Endothelial cell of umbilical vein (primary cell): ENCODE results near the gene LPP. TPM values are rescaled to one million over a fixed set of nuclear protein-coding genes. Genes with fewer than 3 reads are reported as not detected.

ENCODE experiments used
- BruUV-seq: library from RNA; stranded (reverse); fragments of 400-500 nt; replicated peaks from 2 replicates; lab custom pipeline; 2021; lab: Mats Ljungman, UMichigan
- CTCF ChIA-PET: fragments of 300-600, 350-600 bp; sonication (Branson Sonifier 250); formaldehyde crosslinking; loops from one replicate; lab custom pipeline; 2021; ENCODE audit warnings: antibody characterized with exemption, inconsistent platforms; lab: Charles Lee
- POLR2A ChIA-PET: fragments of 300-600, 350-600 bp; sonication (Branson Sonifier 250); formaldehyde crosslinking; loops from one replicate; lab custom pipeline; 2021; ENCODE audit warnings: antibody characterized with exemption, inconsistent platforms; lab: Charles Lee
- DNase-seq: peaks from one replicate; pipeline ENCODE4 v3.0.0-alpha.2; 2011; ENCODE audit warnings: low read depth, low spot score
- FAIRE-seq: peaks from 2 replicates; lab custom pipeline; 2011; peaks lifted over from hg19 to GRCh38; lab: Jason Lieb, UNC
- H2AFZ ChIP-seq: 2 replicates; pipeline ENCODE4 v1.6.0; 2012; ENCODE audit warnings: low read depth, low read length, control low read depth, inconsistent platforms
- H3K27ac ChIP-seq: 2 replicates; pipeline ENCODE4 v1.5.1; 2011; ENCODE audit warnings: low read depth, mild to moderate bottlenecking, control low read depth, low read length, moderate library complexity; ENCODE audit not compliant: insufficient read depth
- H3K27me3 ChIP-seq, 2 experiments: 2 replicates each; pipeline versions ENCODE4 v1.6.0 to v1.6.1; 2011; ENCODE audit warnings: low read length in 2 of 2, mixed read lengths in 1 of 2; ENCODE audit not compliant: control insufficient read depth in 2 of 2, insufficient read depth in 2 of 2
- H3K36me3 ChIP-seq, 2 experiments: 2 replicates in 1 of 2; 3 replicates in 1 of 2; pipeline ENCODE4 v1.5.1; 2011; ENCODE audit warnings: low read length in 2 of 2, mild to moderate bottlenecking in 1 of 2, moderate library complexity in 1 of 2; ENCODE audit not compliant: control insufficient read depth in 2 of 2, insufficient read depth in 2 of 2; ENCODE audit errors: extremely low read depth in 1 of 2
- H3K4me1 ChIP-seq: 3 replicates; pipeline ENCODE4 v1.5.1; 2011; ENCODE audit warnings: mild to moderate bottlenecking, low read length; ENCODE audit not compliant: control insufficient read depth, insufficient read depth; ENCODE audit errors: extremely low read depth
- H3K4me2 ChIP-seq: 2 replicates; pipeline ENCODE4 v1.6.1; 2011; ENCODE audit warnings: low read length, control low read depth, mixed read lengths; ENCODE audit not compliant: insufficient read depth
- H3K4me3 ChIP-seq, 3 experiments: fragments of 200-600 bp in 1 of 3; sonication (generic), shearing (Covaris generic) in 1 of 3; replicated peaks in 1 of 3; 2 replicates each; pipeline ENCODE4 v1.5.1; 2011 to 2016; ENCODE audit warnings: control low read depth in 3 of 3, low read length in 3 of 3, mild to moderate bottlenecking in 2 of 3, inconsistent platforms in 1 of 3, low read depth in 1 of 3, moderate library complexity in 1 of 3; ENCODE audit not compliant: insufficient read depth in 1 of 3
- H3K79me2 ChIP-seq: 2 replicates; pipeline ENCODE4 v1.6.0; 2012; ENCODE audit warnings: low read length, inconsistent platforms; ENCODE audit not compliant: control insufficient read depth, insufficient read depth
- H3K9ac ChIP-seq: replicated peaks from 2 replicates; pipeline ENCODE3; 2011; ENCODE audit warnings: low read length, control low read depth; ENCODE audit not compliant: insufficient read depth; ENCODE audit errors: extremely low read depth
- H3K9me1 ChIP-seq: replicated peaks from 3 replicates; pipeline ENCODE4 v1.6.0; 2011; ENCODE audit warnings: mild to moderate bottlenecking, low read length; ENCODE audit not compliant: control insufficient read depth, insufficient read depth; ENCODE audit errors: extremely low read depth
- H3K9me3 ChIP-seq: replicated peaks from 2 replicates; pipeline ENCODE4 v1.5.1; 2012; ENCODE audit warnings: low read length, inconsistent platforms; ENCODE audit not compliant: control insufficient read depth, insufficient read depth
- H4K20me1 ChIP-seq: replicated peaks from 2 replicates; pipeline ENCODE3; 2011; ENCODE audit warnings: mild to moderate bottlenecking, low read length; ENCODE audit not compliant: control insufficient read depth, insufficient read depth; ENCODE audit errors: extremely low read depth
- CTCF ChIP-seq, 2 donors: IDR thresholded peaks; 1 replicate in 1 of 2; 2 replicates in 1 of 2; pipeline ENCODE4 v1.5.1; 2011; ENCODE audit warnings: low read length in 2 of 2, mild to moderate bottlenecking in 2 of 2, moderate library complexity in 2 of 2, control low read depth in 1 of 2, inconsistent platforms in 1 of 2, low read depth in 1 of 2; ENCODE audit not compliant: insufficient read depth in 1 of 2; ENCODE audit errors: extremely low read depth in 1 of 2
- EZH2 ChIP-seq: IDR thresholded peaks from 2 replicates; pipeline ENCODE4 v1.6.1; 2012; ENCODE audit warnings: borderline replicate concordance, low read depth, mild to moderate bottlenecking, moderate library complexity, low read length, inconsistent platforms; ENCODE audit not compliant: severe bottlenecking
- FOS ChIP-seq: IDR thresholded peaks from 2 replicates; pipeline ENCODE4 v1.6.1; 2011; ENCODE audit warnings: mild to moderate bottlenecking, low read length, moderate library complexity, borderline replicate concordance; ENCODE audit not compliant: insufficient read depth
- GATA2 ChIP-seq: IDR thresholded peaks from 2 replicates; pipeline ENCODE4 v1.7.0; 2011; ENCODE audit warnings: low read depth, mild to moderate bottlenecking, moderate library complexity, mixed read lengths, low read length; ENCODE audit not compliant: insufficient read length, insufficient read depth
- JUN ChIP-seq: IDR thresholded peaks from 2 replicates; pipeline ENCODE4 v1.6.1; 2011; ENCODE audit warnings: borderline replicate concordance, low read depth; ENCODE audit not compliant: insufficient read length, insufficient read depth
- MYC ChIP-seq: IDR thresholded peaks from one replicate; pipeline ENCODE4 v1.6.1; 2011; ENCODE audit warnings: mild to moderate bottlenecking, low read depth, low read length
- POLR2A ChIP-seq: IDR thresholded peaks from 2 replicates; pipeline ENCODE4 v1.6.1; 2012; ENCODE audit warnings: low read depth, mild to moderate bottlenecking, control low read depth, low read length
- POLR2AphosphoS5 ChIP-seq: IDR thresholded peaks from 2 replicates; pipeline ENCODE4 v1.6.1; 2012; ENCODE audit warnings: low read depth, mild to moderate bottlenecking, control low read depth, low read length, moderate library complexity; ENCODE audit not compliant: insufficient read depth
- dilution Hi-C: fragments of 300-500 bp; cut with MboI; formaldehyde crosslinking; loops from one replicate; pipeline ENCODE4 v1.15.0; 2019; ENCODE audit warnings: low sequenced_read_pairs; ENCODE audit not compliant: extremely low pct_ligation_motif_present
- intact Hi-C: fragments of 100-400 bp; cut with micrococcal nuclease; formaldehyde crosslinking; loops from one replicate; pipeline ENCODE4 v1.10.0; 2022
- polyA plus RNA-seq, 4 experiments: library from polyadenylated mRNA; depleted of rRNA in 3 of 4; stranded (reverse) in 3 of 4; unstranded in 1 of 4; fragments of >200 nt; gene quantifications; 2 replicates each; pipeline versions ENCODE4 v1.2.1 to v1.2.3, GENCODE V29; 2011 to 2012; ENCODE audit warnings: missing spikeins in 1 of 4
- total RNA-seq: library from RNA; stranded (reverse); gene quantifications from 2 replicates; pipeline ENCODE4 v1.2.3, GENCODE V29; 2021
- TF ChIP-seq, protein P1 (sequence below): IDR thresholded peaks from 2 replicates; pipeline ENCODE4 v1.6.1; 2011; ENCODE audit not compliant: insufficient read depth, insufficient read length

Gene LPP
- total and polyA plus RNA-seq, 2 donors (not counting 3 experiments of a cell fraction or from before 2014, with no cell fraction given): 16.9 to 153 TPM

- DNase-seq: no peak
- peaks cover 10% of the 10 kb centered on the region for H3K79me2 ChIP-seq
Measured at GRCh38 chr3:188244395-188244861, 90.5 kb downstream of the LPP start.

More at GRCh38 chr3:188244395-188244861, 90.5 kb downstream of the LPP start:
- no peak overlapping the region for H3K4me3 ChIP-seq
- no peak overlapping the region for H2AFZ ChIP-seq
- H3K9ac ChIP-seq: no peak overlapping the region
- intact Hi-C loops: no loop called here
- no peaks in the 10 kb centered on the region for H3K27me3 ChIP-seq
- no peaks in the 10 kb centered on the region for H3K9me3 ChIP-seq
- no peaks in the 10 kb centered on the region for H4K20me1 ChIP-seq
- no peaks in the 10 kb centered on the region for H3K36me3 ChIP-seq
- POLR2A ChIA-PET: no interaction called here
- no peaks in the 10 kb centered on the region for H3K9me1 ChIP-seq
- BruUV-seq: no TSS peak
- no peak for FAIRE-seq
- TF ChIP-seq GATA2 (no peak), EZH2 (no peak), POLR2AphosphoS5 (no peak), POLR2A (no peak), CTCF (IDR thresholded peaks at IDR 0.05; ENCODE audit: extremely low read depth in 1 of 2, insufficient read depth in 1 of 2, low read depth in 1 of 2, low read length in 2 of 2) (no peak), FOS (no peak), JUN (no peak), MYC (no peak)
- TF ChIP-seq, protein P1, sequence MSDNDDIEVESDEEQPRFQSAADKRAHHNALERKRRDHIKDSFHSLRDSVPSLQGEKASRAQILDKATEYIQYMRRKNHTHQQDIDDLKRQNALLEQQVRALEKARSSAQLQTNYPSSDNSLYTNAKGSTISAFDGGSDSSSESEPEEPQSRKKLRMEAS: no peak
- dilution Hi-C loops: no loop called here
- H3K27ac ChIP-seq: no peak overlapping the region
- H3K4me2 ChIP-seq: no peak overlapping the region
- CTCF ChIA-PET: interaction anchor here (0.9 kb wide), 1 partner anchor 9 kb away, joined by 3 read pairs; no protein-coding TSS in a partner anchor
- H3K4me1 ChIP-seq: peaks cover 4% of the 10 kb centered on the region
